ENCODE measurements around the gene COL4A1.

COL4A1 gene

DNA sequence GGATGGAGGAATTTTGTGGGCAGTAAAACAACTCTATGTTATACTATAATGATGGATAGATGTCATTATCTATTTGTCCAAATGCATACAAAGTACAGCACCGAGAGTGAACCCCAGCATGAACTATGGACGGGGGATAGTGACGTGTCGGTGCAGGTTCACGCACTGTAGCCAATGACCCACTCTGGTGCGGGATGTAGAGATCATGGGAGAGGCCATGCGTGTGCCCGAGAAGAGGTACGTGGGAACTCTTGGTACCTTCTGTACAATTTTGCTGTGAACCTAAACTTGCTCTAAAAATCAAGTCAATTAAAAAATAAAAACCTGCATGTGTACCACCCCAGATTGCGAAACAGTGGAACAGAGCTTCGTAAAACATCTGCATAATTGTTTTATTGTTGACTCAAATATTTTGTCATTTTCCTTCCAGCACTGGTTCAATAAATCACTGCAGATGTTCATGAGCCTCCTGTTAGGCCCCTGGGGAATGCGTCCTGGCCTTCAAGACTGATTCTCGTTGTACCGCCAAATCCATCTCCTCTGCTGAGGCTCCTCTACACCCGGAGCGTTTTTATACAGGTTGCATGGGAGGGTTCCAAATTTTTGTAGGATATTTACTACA lies 30.9 kb downstream of the COL4A1 start:
- no peak for DNase-seq (ENCODE audit: low spot score)

DNA sequence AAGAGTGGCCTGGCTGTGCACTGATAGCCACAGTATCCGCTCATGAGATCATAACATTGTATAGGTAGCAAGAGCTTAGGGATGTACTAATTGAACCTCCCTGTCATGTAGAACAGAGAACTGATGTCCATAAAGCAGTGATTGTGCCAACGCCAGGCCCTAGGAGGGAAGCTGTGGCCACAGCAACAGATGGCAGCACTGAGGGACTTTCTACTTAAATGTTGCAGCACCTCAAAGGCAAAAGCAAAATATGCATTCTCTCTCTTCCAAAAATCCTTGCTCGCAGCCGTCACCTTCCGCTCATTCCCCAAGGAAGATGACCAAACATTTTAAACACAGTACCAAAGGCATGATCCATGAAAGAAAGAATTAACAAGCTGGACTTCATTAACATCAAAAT lies 32.3 kb downstream of the COL4A1 start:
- DNase-seq (ENCODE audit: low spot score): no peak

DNA sequence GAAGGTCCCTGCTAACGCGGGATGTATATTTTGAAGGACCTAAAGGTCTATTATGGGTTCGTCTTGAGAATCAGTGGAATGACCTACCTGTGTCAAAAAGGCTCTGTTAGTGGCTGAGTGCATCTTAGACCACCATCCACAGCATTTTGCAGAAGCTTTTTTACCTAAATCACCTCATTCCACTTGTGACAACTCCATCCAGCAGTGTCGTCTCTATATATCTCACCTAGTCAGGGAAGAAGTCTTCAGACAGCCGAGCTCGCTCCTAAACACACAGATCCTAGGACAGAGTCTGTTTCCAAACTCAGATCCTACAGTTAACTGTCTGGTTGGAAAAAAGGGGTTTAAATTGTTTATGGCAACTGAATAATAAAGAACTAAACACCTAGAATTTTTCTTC lies 33.7 kb downstream of the COL4A1 start:
- no peak for DNase-seq (ENCODE audit: low spot score)

DNA sequence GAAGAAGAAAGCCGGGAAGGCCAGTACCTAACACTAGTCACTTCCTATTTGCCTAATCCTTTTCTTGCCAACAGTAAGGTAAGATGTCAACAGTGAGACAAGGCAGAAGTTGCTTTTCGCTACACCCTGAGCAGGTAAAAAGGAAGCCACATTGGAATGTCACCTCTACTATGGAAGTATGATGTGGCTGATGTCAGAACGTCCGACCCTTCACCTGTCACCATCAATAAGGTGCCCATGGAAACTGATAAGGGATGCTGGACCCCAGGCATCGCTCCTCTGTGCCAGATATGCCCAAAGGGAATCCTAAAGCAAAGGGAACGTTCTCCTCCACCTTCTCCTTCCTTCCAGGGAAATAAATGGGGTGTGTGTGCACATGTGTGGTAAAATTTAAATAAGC lies 34.3 kb downstream of the COL4A1 start:
- DNase-seq (ENCODE audit: low spot score): no peak

DNA sequence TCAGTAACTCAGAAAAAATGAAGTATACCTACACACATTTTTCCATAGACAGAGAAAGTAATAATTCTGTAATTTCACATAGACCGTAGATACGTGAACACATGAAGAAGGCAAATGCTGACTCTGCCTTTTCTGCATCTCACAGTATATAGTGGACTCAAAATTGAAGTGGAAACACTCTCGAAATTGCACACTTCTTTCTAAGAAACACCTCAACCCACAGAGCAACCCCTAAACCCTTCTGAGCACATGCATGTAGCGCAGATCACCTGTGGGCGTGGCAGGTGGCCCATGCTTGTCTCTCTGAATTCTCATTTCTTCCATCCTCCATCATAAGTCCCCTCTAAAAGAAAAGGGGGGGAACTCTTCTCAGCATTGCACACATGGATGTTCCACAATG lies 34.7 kb downstream of the COL4A1 start:
- DNase-seq (ENCODE audit: low spot score): no peak

DNA sequence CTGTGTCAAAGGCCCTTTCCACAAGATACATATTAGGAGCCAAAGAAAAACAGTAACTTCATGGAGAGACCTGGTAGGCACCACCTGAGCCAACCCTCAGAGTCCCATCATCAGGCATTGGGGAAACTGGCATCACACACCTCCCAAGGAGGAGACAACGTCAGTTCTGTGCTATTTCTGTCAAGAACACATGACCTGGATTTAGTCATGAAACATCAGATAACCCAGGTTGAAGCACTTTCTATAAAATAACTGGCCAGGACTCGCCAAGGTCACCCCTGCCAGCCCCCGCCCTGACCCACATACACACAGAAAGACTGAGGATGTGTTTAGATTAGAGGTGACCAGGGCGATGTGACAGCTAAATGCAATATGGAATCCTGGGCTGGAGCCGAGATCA lies 35.6 kb downstream of the COL4A1 start:
- no peak for DNase-seq (ENCODE audit: low spot score)

DNA sequence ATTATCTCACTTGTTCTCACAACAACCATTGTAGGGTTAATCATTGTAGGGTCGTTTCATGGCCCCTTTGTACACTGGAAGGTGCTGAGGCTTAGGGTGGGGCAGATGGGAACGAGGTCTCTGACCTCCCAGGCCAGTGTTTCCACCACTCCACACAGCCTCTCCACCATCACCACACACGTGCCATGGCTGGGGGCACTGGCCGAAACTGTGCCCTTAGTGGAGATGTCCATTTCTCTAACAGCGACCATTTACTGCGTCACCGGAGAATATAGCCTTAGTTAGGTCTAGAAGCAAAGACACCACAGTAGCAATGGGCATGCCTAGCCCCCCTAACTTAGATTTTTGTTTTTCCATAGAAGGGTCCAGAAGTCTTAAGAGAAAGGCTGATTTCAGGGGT lies 36.5 kb downstream of the COL4A1 start:
- no peak for DNase-seq (ENCODE audit: low spot score)

DNA sequence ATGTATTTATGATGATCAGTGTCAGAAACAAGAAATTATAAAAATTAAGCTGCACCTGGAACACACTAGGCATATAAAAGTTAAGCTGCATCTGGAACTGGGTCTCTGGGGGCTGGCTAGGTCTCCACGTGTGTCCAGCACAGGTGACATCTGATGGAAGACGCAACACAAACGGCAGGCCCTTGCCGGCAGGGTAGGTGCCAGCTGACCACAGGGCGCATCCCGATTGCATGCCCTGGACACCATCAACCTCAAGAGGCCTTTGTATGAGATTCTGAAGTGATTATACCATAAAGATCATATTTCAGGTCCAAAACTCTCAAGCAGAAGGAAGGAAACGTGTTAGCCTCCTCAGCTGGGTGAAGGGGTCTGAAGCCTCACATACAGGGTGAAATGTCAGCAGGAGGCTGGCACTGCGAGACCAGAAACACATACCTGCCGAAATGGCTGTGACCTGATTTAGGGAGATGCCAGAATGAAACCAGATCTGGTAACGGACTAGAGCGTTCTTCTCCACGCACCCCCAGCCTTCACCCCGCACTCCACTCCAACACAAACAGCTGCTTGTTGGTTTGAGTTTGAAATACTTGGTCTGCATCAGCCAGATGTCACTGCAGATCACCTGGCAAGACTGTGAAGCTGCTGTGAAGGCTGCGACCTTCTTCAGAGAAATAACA lies 37.3 kb downstream of the COL4A1 start:
- DNase-seq (ENCODE audit: low spot score): no peak

DNA sequence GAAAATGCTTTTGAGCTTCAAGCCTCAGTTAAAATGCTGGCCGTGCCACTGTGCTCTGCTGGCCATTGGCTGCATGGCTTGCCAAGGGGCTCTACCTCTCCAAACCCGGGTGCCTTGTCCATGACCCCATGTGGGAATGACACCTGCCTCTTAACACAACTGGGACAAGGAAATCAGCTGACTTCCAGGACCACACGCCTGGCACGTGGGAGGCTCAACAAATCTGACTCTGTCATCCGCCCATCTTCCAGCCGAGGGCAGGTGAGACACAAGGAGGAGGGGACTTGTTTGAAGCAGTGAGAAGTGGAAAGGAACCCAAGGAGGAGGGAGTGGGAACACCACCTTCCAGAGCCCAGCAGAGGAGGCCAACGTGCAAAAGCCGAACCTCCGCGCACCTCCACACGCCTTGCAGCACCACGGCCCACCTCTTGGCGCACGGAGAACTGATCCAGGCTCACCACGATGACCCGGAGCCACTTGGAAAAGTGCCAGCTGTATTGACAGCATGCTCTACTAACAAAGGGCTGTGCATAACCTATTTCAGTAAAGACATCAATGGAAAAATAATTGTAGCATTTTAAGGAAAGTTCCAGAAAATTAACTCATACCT lies 38.3 kb downstream of the COL4A1 start:
- no peak for DNase-seq (ENCODE audit: low spot score)

DNA sequence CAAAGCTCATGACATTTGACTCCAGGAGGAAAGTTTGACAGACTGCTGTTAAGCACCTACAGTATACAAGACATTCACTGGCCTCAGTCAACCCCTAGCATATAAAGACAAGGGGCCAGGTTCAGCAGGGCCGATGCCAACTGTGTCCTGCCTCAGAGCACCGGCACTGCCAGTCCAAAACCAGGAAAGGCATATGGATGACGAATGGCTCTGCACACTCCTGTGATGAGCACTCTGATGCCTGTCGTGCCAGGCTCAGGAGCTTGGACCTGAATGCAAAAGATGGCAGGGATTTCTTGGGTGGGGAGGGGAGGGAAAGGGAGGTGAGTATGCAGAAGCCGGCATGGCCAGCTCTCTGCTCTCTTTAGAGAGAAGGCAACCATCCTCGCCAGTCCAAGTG lies 38.9 kb downstream of the COL4A1 start:
- no peak for DNase-seq (ENCODE audit: low spot score)

DNA sequence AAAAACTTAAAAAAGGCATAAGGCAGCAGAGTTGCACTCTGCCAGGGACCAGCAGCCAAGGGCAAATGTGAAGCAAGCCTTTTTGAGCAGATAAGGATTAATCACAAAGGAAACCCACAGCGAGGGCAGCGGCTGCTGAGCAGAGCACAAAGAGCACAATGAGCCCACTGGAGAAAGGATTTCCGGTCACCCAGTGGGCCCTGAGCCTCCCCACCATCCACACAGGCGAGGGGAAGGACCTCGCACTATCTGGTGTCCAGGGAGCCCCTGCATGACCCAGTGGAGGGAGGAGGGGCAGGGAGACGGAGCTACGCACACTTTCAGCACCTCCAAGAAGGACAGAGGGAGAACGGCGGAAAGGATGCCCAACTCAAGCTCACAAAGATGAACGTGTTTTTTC lies 40.0 kb downstream of the COL4A1 start:
- DNase-seq (ENCODE audit: low spot score): no peak

DNA sequence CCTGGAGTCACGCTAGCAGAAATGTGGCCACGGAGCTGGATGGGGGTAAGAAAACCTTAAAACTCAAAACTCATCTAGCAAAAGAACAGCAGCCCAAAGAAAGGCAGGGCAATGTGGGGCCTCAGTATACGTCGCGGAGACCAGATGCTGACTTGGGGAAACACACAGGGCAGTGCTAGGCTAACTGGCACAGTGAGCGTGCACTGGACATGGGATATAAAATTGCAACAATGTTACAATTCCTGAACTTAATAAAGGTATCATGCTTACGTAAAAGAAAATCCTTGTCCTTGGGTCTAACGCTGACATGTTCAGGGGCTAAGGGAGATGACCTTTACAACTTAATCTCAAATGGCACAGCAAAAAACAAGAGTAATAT lies 40.5 kb downstream of the COL4A1 start:
- no peak for DNase-seq (ENCODE audit: low spot score)

DNA sequence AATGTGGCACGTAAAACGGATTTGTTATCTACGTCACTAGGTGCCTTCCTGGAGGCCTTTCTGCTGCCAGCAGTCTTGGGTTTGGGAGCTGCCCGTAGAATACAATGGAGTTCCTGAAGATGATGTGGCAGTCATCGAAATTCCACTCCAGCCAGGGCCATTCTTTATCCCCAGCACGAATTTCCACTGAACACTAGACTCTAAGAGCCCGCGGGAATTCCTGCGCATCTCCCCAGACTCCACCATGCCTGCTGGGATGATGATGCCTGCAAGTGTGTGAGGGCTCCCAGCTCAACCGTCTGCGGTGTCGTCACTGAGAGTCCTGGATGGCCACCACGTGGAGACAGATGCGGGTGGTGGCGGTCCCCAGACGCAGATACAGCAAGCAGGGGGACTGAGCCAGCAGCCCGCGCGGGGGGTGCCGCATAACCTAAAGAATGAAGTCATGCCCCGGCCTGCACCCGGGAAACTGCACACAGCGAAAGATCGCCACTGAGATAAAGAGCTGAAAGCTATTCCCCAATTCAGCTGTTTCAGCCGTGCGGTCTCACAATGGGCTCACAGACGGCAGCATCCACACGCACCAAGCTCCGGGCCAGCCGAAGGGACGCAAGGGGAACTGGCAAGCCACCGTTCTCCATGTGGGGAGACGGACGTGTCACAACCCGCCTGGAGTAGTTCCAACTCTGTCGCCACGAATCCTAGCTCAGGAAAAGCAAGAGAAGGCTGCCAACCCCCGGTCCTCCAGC lies 41.1 kb downstream of the COL4A1 start:
- DNase-seq (ENCODE audit: low spot score): peak; percentile 59

DNA sequence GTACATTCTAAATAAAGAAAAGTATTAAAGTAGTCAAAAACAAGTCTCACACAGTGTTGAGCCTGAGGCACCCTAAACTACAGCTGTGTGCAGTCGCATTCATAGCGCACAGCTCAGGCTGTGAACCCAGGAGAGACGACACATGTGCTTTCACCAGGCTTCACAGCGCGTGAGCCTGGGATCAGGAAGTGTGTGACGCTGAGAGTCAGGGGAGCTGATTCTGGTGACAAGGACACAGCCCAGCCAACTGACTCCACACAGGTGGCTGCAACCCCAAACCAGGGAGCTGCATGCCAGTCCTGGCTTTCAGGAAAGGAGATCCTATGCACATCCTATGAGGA lies 41.6 kb downstream of the COL4A1 start:
- peak; percentile 41 for DNase-seq (ENCODE audit: low spot score)

DNA sequence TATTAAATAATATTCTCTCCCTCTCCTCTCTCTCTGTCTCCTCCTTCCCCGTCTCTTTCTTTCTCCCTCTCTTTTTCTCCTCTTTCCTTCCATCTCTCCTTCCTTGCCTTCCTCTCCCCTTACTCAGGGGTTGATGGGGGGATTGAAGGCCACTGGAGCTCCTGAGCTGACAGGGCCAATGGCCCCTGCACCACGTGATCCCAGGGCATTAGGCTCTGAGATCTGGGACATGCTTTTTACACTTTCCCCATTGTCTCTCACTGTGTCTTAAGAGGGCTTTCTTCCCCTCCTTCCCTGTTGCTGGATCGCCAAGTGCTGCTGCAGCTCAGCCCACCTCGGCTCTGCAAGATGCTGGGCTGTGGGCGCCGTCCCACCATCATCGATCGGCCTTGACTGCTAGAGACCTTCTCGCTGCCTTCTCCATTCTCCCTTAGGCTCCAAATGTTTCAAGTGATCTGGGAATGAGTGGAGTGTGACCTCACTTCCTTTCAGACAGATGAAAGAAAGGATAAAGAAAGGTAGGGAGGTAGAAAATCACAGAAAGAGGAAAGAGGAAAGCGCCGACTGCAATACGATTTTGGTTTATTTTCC lies 42.2 kb downstream of the COL4A1 start:
- no peak for DNase-seq (ENCODE audit: low spot score)

DNA sequence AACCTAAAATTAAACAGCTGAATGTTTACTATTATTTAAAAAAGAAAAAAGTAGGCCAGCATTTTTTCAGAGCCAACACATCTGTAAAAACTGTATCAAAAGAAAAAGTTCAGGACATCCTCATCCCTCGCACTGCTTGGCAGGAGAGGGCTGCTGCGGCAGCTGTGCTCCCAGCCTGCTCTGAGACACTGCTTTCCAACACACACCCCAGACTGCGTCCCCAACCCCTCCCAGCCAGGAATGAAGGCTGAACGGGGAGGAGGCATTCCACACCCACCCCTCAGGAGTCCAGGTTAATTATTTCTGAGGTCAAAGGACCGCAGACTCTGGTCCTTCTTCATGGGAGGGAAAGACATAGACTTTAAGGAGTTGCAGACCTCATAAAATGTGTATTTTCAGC lies 43.1 kb downstream of the COL4A1 start:
- DNase-seq (ENCODE audit: low spot score): no peak

DNA sequence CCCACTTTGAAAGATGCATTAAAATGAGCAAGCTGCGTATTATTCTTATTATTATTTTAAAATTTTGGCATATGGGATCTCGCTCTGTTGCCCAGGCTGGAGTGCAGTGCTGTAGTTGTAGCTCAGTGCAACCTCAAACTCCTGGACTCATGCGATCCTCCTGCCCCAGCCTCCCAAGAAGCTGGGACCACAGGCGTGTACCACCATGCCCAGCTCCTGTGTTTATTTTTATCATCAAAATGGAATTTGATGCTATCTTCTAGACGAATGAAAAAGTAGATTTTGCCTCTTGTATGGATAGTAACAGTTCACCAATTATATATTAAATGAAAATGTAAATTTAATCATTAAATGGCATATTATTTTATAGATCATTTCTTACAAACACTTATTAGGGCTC lies 43.6 kb downstream of the COL4A1 start:
- no peak for DNase-seq (ENCODE audit: low spot score)

DNA sequence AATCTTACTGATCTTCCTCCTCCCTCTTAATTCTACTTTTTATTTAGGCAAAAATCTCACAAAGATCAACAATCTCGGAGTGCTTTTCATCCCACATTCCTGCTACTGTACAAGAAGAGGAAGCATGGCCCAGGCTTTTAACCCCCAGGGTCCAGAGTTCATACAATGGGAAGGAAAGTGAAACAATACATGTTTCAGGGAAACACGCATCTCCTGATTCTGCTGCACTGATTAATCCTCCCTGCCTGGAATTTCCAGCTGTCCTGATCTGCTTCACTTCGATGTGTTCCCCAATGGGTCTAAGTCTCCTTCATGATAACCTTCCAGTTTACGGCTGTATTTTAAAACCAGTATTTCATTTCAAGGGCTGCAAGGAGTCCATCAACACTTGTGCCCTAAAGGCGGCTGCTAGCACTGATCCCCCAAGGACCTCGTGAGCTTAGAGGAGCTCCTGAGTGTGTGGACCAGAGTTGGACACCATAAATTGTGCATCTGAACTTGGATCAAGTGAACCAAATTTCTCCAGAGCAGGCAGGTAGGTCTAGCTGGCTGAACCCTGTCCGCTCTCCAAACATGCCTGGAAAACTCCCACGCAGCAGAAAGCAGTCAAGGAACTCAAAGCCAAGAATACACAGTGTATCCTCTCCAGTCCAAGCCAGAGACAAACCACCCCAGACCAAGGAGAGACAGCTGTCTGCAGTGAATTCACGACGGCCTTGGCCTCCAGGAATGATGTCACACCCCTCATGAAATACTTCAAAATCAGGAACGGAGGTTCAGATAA lies 44.3 kb downstream of the COL4A1 start:
- no peak for DNase-seq (ENCODE audit: low spot score)

DNA sequence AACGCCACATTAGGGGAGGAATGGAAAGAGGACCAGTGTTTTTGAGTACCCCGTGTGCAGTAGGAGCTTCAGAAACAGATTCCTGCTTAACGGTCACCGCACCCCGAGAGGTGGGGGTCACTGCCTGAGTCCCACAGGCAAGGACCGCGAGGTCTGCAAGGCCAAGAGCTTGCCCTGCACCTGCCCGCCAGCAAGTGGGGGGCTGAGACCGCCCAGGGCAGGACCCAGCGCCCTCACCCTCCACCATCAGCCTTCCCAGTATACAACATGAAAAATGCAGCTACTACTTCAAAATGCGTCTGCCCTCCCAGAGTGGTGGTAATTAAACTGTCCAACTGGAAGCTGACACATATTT lies 44.9 kb downstream of the COL4A1 start:
- DNase-seq (ENCODE audit: low spot score): no peak

DNA sequence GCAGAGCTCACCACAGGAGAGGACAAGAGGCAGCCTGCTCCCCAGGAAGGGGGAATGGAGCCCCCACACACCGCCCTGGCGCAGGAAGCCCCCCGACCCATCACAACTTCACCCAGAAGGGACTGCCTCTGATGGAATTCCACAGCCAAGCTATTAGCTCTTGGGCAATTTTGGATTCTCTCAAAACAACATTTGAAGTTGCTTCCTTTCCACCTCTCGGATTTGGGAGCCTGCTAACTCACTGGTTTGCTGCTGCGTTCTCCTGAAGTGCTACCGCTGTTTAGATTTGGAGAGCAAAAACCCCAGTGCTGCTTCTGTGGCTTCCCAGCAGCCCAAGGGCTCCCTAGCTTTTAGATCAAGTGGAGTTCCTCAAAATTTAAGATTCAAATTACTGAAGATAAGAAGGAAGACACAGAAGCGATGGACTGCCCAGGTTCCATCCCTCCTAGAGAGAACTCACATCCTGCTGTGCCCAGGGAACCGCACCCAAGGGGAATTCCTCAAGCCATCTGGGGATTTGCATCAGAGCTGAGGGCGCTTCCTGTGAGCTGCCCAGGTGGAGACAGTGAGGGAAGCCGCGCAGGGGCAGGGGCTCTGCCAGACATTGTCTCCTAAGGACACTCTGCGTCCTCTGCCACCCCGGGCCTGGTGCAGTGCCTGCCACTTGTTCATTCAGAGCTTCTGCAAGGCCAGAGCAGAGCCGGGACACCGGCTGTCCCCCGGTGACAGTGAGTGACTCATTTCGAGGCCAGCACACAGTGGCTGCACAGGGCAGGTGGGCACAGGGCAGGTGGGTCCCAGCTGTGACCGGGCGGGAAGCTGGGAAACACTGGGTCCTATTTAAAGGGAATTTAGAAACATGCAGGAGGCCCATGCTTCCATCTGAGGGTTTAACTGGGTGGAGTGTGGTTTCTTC lies 45.5 kb downstream of the COL4A1 start:
- DNase-seq (ENCODE audit: low spot score): no peak

DNA sequence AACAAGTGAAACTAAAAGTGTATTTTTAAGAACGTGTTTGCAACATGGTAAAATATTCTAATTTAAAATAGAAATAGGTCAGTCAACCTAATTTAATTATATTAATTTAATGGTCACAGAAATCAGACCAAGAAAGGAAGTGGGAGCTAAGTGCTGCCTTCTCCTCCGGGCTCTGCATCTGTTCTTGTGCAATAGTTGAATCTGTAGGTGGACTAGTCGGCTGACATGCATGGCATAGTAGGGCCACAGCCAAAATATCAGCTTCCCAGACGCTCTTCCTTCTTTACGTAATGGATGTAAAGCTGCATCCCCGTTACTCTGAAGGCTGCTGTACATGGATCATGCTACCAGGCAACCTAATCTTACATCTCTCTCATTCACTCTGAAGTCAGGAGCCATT lies 47.3 kb downstream of the COL4A1 start:
- no peak for DNase-seq (ENCODE audit: low spot score)
